Activated CD4-positive, alpha-beta memory T cell treated with anti-CD3 and anti-CD28 coated beads, Interleukin-2, amount 10 ng/mL, durations not matched to agents 7 days and 5 days (primary cell): ENCODE measurements around the gene MIPOL1. TPM values are rescaled to one million over a fixed set of nuclear protein-coding genes. Genes with fewer than 3 reads are reported as not detected.
"Not testable (repeated sequence)": the region's sequence is repeated elsewhere in the genome, so short reads cannot be mapped to it uniquely, and the experiment has no call there.

Source experiments
- CTCF ChIA-PET: fragments of 350-600 bp; sonication (Branson Sonifier 250); formaldehyde crosslinking; loops from one replicate; lab custom pipeline; 2021; ENCODE audit warnings: antibody characterized with exemption, inconsistent platforms; lab: Charles Lee
- POLR2A ChIA-PET: fragments of 350-600 bp; sonication (Branson Sonifier 250); formaldehyde crosslinking; loops from one replicate; lab custom pipeline; 2021; ENCODE audit warnings: antibody characterized with exemption; lab: Charles Lee
- DNase-seq: peaks from one replicate; pipeline ENCODE4 v3.0.0-alpha.2; 2020
- H3K27ac Mint-ChIP-seq: one replicate; pipeline ENCODE4 v1.8.0; 2021; ENCODE audit warnings: mild to moderate bottlenecking, mixed read lengths
- H3K27me3 Mint-ChIP-seq: one replicate; pipeline ENCODE4 v1.8.0; 2021; ENCODE audit warnings: mixed read lengths
- H3K36me3 Mint-ChIP-seq: one replicate; pipeline ENCODE4 v1.8.0; 2021; ENCODE audit warnings: low read depth, mixed read lengths
- H3K4me1 Mint-ChIP-seq: one replicate; pipeline ENCODE4 v1.8.0; 2021; ENCODE audit warnings: mixed read lengths
- H3K4me3 Mint-ChIP-seq: one replicate; pipeline ENCODE4 v1.8.0; 2021; ENCODE audit warnings: mild to moderate bottlenecking, mixed read lengths
- H3K9me3 Mint-ChIP-seq: one replicate; pipeline ENCODE4 v1.8.0; 2021; ENCODE audit warnings: mixed read lengths
- total RNA-seq, 2 experiments: library from RNA; stranded (reverse); gene quantifications; one replicate each; pipeline ENCODE4 v1.2.3, GENCODE V29; 2021

The MIPOL1 gene
- total RNA-seq, 2 experiments from 2014 or later: 0.18 TPM; not detected in 1

DNA sequence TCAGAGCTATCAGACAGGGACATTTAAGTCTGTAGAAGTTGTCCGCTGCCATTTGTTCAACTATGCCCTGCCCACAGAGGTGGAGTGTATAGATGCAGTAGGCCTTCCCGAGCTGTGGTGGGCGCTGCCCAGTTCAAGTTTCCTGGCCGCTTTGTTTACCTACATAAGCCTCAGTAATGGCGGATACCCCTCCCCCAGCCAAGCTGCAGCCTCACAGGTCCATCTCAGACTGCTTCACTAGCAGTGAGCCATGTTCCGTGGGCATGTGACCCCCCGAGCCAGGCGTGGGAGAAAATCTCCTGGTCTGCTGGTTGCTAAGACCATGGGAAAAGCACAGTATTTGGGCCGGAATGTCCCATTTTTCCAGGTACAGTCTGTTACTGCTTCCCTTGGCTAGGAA lies 165.9 kb downstream of the MIPOL1 start:
- no peaks in the 10 kb centered on the region for H3K36me3 Mint-ChIP-seq
- no peak for DNase-seq
- no peak overlapping the region for H3K4me3 Mint-ChIP-seq
- ChIA-PET POLR2A (no interaction called here), CTCF (no interaction called here)
- H3K9me3 Mint-ChIP-seq: peaks cover 19% of the 10 kb centered on the region
- H3K27me3 Mint-ChIP-seq: no peaks in the 10 kb centered on the region
- H3K4me1 Mint-ChIP-seq: no peaks in the 10 kb centered on the region
- H3K27ac Mint-ChIP-seq: no peak overlapping the region

DNA sequence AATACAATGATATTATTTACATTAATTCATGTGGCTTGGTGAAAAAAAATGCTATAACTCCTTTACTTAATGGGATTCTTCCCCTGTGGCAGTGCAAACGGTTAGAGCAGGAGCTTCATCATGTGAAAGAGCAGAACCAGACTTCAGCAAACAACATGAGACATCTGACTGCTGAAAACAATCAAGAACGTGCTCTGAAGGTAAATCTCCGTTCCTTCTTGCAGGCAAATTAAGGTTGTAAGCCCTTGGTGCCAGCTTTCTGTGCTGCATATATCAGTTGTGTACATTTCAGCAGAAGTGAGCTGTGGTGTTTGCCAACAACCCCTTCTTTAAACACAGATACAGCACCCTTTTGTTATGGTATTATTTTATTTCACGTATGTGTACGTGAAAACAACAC lies 171.7 kb downstream of the MIPOL1 start:
- DNase-seq: no peak
- peaks cover 5% of the 10 kb centered on the region for H3K9me3 Mint-ChIP-seq
- no peaks in the 10 kb centered on the region for H3K4me1 Mint-ChIP-seq
- no peak overlapping the region for H3K27ac Mint-ChIP-seq
- H3K4me3 Mint-ChIP-seq: no peak overlapping the region
- H3K36me3 Mint-ChIP-seq: no peaks in the 10 kb centered on the region
- POLR2A ChIA-PET: no interaction called here
- no peaks in the 10 kb centered on the region for H3K27me3 Mint-ChIP-seq
- CTCF ChIA-PET: no interaction called here

GRCh38 chr14:37375566-37375965 lies 177.8 kb downstream of the MIPOL1 start:
- Mint-ChIP-seq H3K36me3 (no peaks in the 10 kb centered on the region), H3K4me1 (no peaks in the 10 kb centered on the region), H3K4me3 (no peak overlapping the region), H3K9me3 (peaks cover 5% of the 10 kb centered on the region), H3K27ac (no peak overlapping the region), H3K27me3 (no peaks in the 10 kb centered on the region)
- DNase-seq: no peak
- ChIA-PET CTCF (no interaction called here), POLR2A (no interaction called here)

- Mint-ChIP-seq H3K4me3 (no peak overlapping the region), H3K27me3 (no peaks in the 10 kb centered on the region), H3K4me1 (no peaks in the 10 kb centered on the region), H3K27ac (no peak overlapping the region), H3K36me3 (no peaks in the 10 kb centered on the region), H3K9me3 (peaks cover 5% of the 10 kb centered on the region)
- DNase-seq: no peak
- CTCF ChIA-PET: no interaction called here
- POLR2A ChIA-PET: no interaction called here
Measured at GRCh38 chr14:37376944-37377609, 179.3 kb downstream of the MIPOL1 start.

DNA sequence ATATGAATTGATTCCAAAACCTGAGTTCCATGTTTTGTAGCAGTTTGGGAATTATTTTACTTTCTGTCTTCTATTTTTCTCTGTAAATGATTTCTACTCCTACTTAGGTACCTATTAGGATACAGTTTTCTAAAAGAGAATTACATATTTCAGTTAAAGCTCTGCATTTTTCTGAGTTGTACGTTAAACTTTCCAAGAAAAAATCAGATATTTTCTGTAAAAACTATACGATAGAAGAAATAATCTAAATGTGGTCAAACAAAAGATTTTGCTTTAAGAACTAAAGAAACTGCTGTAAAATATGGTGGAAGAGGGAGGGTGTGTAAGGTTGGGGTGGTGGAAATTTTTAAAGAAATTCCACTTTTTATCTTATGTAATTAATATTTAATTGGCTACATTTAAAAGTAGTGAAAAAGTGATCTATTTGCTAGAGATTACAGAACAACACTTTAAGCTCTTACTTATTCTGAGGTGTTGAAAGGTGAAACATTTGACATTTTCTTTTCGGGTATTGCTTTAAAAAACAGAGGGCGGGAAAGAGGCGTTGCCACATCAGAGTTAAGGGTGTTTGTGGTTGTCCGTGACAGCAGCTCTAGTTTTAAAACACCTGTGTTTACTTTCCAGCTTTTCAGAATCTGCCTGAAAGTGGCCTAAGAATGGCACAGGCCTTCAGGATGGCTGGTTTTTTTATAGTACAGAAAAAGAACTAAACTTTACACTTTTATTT lies 187.3 kb downstream of the MIPOL1 start:
- ChIA-PET POLR2A (no interaction called here), CTCF (no interaction called here)
- H3K27ac Mint-ChIP-seq: no peak overlapping the region
- H3K9me3 Mint-ChIP-seq: no peaks in the 10 kb centered on the region
- no peaks in the 10 kb centered on the region for H3K4me1 Mint-ChIP-seq
- no peaks in the 10 kb centered on the region for H3K36me3 Mint-ChIP-seq
- H3K27me3 Mint-ChIP-seq: no peaks in the 10 kb centered on the region
- H3K4me3 Mint-ChIP-seq: no peak overlapping the region
- DNase-seq: no peak

DNA sequence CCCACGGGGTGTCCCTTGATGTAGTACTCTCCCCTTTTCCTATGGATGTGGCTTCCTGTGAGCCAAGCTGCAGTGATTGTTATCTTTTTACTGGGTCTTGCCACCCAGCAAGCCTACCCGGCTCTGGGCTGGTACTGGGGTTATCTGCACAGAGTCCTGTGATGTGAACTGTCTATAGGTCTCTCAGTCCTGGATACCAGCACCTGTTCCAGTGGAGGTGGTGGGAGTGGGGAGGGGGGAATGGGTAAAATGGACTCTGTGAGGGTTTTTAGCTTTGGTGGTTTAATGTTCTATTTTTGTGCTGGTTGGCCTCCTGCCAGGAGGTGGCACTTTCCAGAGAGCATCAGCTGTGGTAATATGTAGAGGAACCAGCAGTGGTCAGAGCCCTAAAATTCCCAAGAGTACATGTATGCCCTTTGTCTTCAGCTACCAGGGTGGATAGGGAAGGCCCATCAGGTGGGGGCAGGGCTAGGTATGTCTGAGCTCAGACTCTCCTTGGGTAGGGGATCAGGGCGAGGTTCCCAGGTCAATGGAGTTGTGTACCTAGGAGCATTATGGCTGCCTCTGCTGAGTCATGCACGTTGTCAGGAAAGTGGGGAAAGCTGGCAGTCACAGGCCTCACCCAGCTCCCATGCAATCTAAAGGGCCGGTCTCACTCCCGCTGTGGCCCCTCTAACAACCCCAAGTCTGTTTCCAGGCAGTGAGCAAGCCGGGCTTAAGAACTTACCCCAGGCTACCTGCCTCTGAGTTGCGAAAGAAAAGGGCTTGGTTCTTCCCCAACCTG lies 199.6 kb downstream of the MIPOL1 start:
- H3K36me3 Mint-ChIP-seq, H3K4me1 Mint-ChIP-seq, H3K27ac Mint-ChIP-seq, CTCF ChIA-PET, H3K4me3 Mint-ChIP-seq, H3K27me3 Mint-ChIP-seq, DNase-seq, POLR2A ChIA-PET: not testable (repeated sequence)
- peaks cover 18% of the 10 kb centered on the region for H3K9me3 Mint-ChIP-seq

DNA sequence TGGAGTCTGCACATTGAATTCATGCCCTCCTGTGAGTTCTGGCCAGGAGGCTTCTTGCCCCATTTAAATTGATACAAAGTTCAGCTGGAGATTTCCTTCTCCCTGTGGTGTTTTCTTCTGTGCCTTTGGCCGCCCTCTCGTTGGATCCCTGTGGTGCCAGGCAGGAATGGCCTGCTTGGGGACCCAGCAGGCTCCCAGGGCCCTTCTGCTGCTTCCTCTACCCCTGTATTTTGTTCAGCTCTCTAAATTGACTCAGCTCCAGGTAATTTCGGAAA lies 200.1 kb downstream of the MIPOL1 start:
- Mint-ChIP-seq H3K36me3 (no peaks in the 10 kb centered on the region), H3K9me3 (peaks cover 18% of the 10 kb centered on the region), H3K27me3 (no peaks in the 10 kb centered on the region), H3K4me1 (no peaks in the 10 kb centered on the region), H3K4me3 (no peak overlapping the region), H3K27ac (no peak overlapping the region)
- DNase-seq: no peak
- ChIA-PET POLR2A (no interaction called here), CTCF (no interaction called here)

DNA sequence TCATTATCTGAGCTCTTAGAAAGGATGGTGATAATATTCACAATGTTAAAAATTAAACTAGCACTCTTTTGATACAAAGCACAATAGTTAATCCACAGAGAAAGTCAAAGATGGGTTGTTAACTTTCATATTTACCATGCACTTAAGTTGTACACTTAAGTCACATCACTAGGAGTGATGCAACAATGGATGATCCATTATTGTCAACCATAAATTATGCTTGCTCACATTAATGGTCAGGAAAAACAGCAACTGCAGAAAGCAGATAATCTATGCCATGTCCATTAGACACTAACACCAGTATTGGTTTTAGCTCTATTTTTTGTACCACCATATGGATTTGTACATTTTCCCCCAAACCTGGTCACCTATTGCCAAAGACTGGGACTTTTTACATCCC lies 201.8 kb downstream of the MIPOL1 start:
- Mint-ChIP-seq H3K27ac (no peak overlapping the region), H3K9me3 (peaks cover 18% of the 10 kb centered on the region), H3K27me3 (no peaks in the 10 kb centered on the region), H3K4me3 (no peak overlapping the region), H3K36me3 (no peaks in the 10 kb centered on the region), H3K4me1 (no peaks in the 10 kb centered on the region)
- ChIA-PET POLR2A (no interaction called here), CTCF (no interaction called here)
- no peak for DNase-seq

- Mint-ChIP-seq H3K36me3 (no peaks in the 10 kb centered on the region), H3K4me1 (no peaks in the 10 kb centered on the region), H3K27me3 (no peaks in the 10 kb centered on the region), H3K4me3 (no peak overlapping the region), H3K27ac (no peak overlapping the region), H3K9me3 (peaks cover 16% of the 10 kb centered on the region)
- no peak for DNase-seq
- CTCF ChIA-PET: no interaction called here
- POLR2A ChIA-PET: no interaction called here
Measured at GRCh38 chr14:37401093-37401492, 203.4 kb downstream of the MIPOL1 start.

GRCh38 chr14:37403626-37404025 lies 205.9 kb downstream of the MIPOL1 start:
- ChIA-PET CTCF (no interaction called here), POLR2A (no interaction called here)
- H3K9me3 Mint-ChIP-seq: peaks cover 5% of the 10 kb centered on the region
- DNase-seq: no peak
- H3K27ac Mint-ChIP-seq: no peak overlapping the region
- no peak overlapping the region for H3K4me3 Mint-ChIP-seq
- H3K4me1 Mint-ChIP-seq: no peaks in the 10 kb centered on the region
- H3K36me3 Mint-ChIP-seq: no peaks in the 10 kb centered on the region
- H3K27me3 Mint-ChIP-seq: no peaks in the 10 kb centered on the region

DNA sequence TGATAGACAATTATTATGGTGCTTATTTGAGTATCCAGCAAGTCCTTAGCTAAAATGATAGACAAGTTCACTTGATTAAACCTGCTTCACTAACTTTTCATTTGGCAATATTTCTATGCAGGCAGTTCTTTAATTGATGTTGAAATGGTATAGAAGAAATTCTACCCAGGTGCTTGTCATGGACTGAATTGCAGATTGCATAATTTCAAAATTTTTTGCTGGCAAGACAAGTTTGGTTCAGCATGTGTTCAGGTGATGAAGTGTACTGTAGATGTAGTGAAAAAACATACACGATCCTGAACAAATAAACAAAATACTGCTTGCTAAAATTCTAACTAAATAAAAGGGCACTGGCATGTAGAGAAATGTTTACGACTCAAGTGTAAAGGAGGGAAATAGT lies 208.4 kb downstream of the MIPOL1 start:
- Mint-ChIP-seq H3K9me3 (no peaks in the 10 kb centered on the region), H3K4me1 (no peaks in the 10 kb centered on the region), H3K4me3 (no peak overlapping the region), H3K27ac (no peak overlapping the region), H3K27me3 (no peaks in the 10 kb centered on the region), H3K36me3 (no peaks in the 10 kb centered on the region)
- ChIA-PET CTCF (no interaction called here), POLR2A (no interaction called here)
- DNase-seq: no peak

GRCh38 chr14:37411079-37411735 lies 213.5 kb downstream of the MIPOL1 start:
- H3K9me3 Mint-ChIP-seq: peaks cover 3% of the 10 kb centered on the region
- ChIA-PET POLR2A (no interaction called here), CTCF (no interaction called here)
- no peaks in the 10 kb centered on the region for H3K36me3 Mint-ChIP-seq
- no peaks in the 10 kb centered on the region for H3K4me1 Mint-ChIP-seq
- no peaks in the 10 kb centered on the region for H3K27me3 Mint-ChIP-seq
- H3K4me3 Mint-ChIP-seq: no peak overlapping the region
- no peak overlapping the region for H3K27ac Mint-ChIP-seq
- no peak for DNase-seq

- H3K9me3 Mint-ChIP-seq: peaks cover 6% of the 10 kb centered on the region
- no peaks in the 10 kb centered on the region for H3K4me1 Mint-ChIP-seq
- no peak overlapping the region for H3K4me3 Mint-ChIP-seq
- H3K36me3 Mint-ChIP-seq: no peaks in the 10 kb centered on the region
- ChIA-PET CTCF (no interaction called here), POLR2A (no interaction called here)
- H3K27me3 Mint-ChIP-seq: no peaks in the 10 kb centered on the region
- H3K27ac Mint-ChIP-seq: no peak overlapping the region
- no peak for DNase-seq
Measured at GRCh38 chr14:37413050-37413449, 215.3 kb downstream of the MIPOL1 start.
